OCI-M2 (cell line): ENCODE measurements around the gene LDLRAP1.

Experiments
- DNase-seq: peaks from one replicate; lab custom pipeline; 2025; ENCODE audit not compliant: unreplicated experiment; lab: John Stamatoyannopoulos, UW

Gene LDLRAP1

DNA sequence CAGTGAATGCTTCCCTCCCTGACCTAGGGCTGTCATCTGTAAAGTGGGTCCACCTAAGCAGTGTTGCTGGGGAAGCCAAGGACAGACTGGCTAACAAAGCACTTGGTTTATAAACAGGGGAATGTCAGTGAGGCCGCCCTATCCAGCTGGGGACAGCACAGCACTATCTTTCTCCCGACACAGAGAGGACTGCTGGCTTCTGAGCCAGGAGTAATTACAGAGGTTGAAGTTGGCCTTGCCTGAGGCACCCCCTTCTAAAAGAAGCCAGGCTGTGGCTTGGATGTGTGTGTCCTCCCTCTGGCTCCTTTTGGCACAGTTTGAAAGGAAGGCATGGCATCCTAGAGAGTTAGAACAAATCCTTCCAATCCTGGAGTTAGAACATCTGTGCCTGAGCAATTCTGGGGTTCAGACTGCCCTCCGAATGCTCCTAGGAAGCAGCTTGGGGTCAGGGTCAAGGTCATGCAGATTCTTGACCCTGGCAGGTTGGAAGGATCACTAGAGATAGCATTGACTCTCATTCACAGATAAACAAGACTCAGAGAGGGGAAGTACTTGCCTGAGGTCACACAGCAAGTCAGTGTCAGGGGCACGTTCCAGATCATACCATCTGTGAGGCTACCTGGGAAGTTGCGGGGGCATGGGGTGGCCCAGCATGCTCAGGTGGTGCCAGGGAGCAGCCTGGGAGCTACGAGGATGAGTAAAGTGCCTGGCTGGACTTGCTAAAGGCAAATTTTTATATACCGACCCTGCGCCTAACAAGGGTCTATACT lies 1.3 kb upstream of the LDLRAP1 start:
- DNase-seq = no peak

DNA sequence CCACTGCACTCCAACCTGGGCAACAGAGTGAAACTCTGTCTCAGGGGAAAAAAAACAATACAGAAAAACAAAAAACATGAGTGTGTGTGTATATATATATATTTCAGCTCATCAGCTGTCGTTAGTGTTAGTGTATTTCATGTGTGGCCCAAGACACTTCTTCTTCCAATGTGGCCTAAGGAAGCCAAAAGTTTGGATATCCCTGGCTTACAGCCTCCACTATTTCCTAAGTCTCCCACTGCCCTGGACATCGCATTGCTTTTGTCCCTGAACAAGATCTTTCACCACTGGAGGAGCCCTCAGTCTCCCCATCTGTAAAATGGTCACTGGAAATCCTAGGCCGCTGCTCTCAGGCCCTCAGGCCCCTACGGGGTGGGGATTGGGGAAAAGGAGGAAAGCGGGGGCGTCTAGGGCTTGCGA lies 391 bp upstream of the LDLRAP1 start:
- no peak for DNase-seq

DNA sequence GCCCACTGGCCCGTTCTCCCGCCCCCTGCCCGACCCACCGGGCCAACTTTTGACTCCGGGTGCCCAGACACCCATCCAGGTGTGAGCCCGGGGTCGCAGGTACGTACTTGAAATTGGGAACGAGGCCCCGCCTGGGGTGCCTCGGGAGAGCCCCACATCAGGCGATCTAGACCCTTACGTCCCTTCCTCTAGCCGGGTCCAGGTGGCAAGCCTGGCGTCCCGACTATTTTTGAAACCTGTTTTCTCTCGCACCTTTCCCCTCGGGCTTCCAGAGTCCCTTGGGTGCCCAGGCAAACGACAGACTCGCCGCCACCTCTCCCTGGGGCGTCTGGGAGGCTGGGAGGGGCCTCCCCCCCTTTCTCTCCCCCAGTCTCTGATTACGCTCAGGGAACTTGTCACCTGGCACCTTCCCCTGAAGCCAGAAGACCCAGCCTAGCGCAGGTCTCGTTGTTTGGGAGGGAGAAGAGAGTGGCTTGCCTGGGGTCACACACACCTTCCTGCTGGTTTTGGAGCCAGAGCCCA lies 898 bp downstream of the LDLRAP1 start:
- no peak for DNase-seq

DNA sequence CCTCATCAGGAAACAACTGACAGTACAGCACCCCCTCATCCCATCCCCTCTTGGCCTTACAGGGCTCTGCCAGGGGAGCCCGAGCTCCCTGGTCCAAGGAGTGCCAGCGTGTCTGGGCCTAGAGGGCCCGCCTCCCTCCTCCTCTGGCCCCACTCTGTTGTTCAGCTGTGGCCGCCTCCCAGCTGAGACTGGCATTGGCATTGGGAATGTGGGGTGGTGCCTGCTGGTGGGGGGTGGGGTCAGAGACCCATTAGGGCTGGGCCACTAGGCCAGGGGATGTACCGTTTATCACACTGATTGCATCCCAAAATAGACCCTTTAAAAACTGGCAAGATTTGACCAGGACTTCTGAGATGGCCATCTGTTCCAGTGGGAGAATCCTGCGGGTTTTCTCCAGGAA lies 1.4 kb downstream of the LDLRAP1 start:
- DNase-seq = no peak

DNA sequence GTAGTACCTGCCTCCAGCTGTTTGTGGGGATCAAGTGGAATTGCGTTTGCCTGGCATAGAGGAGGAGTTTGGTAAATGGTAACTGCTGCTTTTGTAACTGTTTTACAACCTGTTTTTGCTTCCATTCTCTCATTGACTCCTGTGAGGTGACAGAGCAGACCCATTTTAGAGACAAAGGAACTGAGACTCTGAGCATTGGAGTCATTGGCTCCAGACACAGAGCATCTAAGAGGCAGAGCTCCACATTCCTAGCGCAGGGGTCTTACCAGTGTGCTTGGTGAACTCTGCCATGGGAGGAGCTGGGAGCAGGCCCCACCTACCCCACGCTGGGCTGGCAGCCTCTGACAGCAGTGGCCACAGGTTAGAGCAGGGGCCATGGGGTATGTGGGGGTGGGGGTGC lies 2.4 kb downstream of the LDLRAP1 start:
- no peak for DNase-seq

DNA sequence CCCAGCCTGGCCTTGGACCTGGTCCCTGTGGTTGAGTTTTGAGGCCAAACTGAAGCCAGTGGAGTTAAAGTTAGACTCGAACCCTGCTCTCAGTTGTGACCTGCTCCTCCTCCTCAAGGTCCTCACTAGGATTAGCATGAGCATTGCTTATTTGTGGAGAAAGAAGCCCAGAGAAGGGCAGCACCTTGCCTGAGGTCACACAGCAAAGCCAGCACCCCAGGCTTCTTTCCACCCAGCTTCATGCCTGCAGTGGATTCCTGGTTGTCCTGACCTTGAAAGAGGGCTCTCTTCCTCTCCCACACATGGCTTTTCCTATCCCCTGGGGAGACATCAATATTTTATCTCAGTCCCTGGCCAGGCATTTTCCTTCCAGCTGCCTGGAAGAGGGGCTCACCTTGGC lies 2.8 kb downstream of the LDLRAP1 start:
- DNase-seq = no peak

DNA sequence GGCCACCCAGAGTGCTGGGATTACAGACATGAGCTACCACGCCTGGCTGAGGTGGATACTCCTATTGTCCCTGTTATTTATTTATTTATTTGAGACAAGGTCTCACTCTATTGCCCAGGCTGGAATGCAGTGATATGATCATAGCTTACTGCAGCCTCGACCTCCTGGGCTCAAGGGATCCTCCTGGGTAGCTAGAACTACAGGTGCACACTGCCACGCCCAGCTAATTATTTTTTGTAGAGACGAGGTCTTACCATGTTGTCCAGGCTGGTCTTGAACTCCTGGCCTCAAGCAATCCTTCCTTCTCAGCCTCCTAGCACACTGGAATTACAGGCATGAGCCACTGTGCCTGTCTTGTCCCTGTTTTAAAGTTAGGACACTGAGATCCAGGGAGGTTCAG lies 5.2 kb downstream of the LDLRAP1 start:
- DNase-seq = no peak

DNA sequence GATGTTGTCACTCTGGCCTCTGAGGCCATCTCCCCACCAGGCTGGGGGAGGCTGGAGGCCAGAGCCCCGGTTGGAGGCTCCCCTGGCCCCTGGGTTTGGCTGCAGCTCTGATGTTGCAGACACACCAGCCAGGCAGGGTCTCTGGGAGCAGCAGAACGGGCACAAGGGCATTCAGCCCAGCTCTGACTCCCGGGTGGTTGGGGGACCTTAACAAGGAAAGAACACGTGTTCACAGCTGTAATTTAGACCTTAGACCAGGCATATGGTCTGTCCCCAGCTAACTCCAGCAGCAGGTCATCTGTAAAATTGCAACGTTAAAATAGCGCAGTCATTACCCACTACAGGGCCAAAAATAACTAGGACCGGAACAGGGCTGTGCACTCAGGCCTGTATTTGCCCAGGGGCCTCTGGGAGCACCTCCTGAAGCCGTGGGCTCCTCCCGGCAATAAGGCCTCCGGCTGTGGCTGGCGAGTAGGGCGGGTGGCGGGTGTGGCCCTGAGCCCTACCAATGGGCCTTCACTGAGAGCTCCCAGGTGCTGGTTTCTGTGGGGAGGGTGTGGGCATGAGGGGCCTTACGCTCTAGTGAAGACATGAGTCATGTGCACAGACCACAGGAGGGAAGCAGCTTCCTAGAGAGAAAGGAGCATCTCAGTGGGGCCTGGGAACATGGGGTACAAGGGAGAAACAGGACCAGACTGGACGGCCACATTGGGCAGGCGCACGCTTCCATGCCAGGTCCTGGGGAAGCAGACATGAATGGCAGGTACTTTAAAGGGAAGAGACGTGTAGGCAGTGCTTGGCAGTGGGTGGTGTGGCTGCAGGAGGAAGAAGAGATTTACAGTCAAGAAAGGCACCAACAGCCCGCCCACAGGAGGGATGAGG lies 6.1 kb downstream of the LDLRAP1 start:
- DNase-seq = no peak

DNA sequence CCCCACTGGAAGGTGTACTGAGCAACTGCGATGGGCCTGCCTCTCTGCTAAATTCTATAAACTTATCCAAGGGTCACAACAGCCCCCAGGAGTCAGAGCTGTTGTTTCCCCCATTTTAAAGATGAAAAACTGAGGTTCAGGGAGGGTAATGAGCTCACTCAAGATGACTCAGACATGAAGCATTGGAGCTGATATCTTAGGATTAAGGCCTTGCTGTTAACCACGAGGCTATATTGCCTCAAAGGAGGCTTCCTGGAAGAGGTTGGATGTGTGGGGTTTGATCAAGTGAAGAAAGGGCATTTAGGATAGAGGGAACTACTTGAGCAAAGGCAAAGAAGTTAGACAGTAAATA lies 6.7 kb downstream of the LDLRAP1 start:
- no peak for DNase-seq

DNA sequence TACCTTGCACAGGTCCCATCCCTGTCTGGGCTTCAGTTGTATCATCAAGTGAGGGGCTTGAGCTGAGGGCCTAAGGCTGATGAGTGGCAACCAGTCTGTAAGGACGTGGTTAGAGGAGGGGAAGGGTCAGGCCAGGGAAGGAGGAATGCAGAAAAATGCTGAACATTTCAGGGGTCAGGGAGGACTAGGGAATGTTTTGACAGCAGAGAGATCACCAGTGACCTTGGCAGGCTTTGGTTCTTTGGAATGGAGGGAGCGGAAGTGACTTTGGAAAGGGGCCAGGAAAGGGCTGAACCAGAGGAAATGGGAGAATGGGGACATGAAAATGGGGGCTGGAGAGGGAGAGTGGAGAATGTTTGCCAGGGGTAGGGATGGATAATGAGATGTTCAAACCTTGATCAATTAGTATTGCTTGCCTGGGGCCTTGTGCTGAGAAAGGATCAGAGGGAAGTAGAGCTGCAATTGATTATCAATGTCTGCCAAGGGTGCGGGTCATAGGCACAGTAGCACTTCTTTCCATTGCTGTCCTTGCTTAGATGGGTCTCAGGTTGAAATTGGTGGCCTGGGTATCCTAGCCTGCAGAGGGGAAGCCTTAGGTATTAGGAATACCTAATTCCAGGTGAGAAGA lies 7.4 kb downstream of the LDLRAP1 start:
- no peak for DNase-seq

DNA sequence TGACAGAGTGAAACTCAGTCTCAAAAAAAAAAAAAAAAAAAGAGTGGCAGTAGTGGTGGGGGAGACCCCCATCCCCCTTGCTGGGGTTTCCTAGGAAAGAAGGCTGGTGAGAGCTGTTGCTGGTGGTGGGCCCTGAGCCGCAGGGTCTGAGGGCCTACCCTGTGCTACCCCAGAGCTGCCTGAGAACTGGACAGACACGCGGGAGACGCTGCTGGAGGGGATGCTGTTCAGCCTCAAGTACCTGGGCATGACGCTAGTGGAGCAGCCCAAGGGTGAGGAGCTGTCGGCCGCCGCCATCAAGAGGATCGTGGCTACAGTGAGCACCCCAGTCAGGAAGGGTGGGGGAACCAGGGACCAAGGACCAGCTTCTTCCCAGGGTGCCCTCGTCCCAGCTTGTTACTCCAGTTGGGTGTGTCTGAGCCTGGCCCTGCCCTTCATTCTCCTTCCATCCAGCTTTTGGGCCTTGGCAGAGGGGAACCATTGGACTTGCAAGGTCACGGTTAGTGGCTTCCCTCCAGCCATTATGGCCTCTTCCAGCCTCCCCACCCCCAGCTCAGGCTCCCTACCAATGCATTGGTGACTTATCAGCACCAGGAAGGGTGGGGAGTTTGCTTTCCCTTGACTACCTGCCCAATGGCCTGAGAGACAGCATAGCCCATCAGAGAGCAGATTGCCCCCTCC lies 10.5 kb downstream of the LDLRAP1 start:
- no peak for DNase-seq

DNA sequence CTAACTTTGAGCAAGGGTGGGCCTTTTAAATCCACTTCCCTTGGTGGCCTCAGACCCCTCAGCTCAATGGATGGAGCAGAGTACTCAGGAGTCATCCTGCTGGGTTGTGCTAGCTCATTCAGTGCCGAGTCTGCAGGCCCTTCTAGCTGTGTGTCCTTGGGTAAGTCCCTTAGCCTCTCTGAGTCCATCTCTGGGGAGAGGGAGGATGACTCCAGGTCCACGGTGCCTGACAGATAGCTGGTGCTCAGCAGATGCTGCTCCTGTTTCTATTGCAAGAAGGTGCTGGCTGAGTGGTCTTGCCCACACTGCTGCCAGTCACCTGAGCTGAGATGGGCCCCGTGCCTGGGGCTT lies 11.0 kb downstream of the LDLRAP1 start:
- no peak for DNase-seq

DNA sequence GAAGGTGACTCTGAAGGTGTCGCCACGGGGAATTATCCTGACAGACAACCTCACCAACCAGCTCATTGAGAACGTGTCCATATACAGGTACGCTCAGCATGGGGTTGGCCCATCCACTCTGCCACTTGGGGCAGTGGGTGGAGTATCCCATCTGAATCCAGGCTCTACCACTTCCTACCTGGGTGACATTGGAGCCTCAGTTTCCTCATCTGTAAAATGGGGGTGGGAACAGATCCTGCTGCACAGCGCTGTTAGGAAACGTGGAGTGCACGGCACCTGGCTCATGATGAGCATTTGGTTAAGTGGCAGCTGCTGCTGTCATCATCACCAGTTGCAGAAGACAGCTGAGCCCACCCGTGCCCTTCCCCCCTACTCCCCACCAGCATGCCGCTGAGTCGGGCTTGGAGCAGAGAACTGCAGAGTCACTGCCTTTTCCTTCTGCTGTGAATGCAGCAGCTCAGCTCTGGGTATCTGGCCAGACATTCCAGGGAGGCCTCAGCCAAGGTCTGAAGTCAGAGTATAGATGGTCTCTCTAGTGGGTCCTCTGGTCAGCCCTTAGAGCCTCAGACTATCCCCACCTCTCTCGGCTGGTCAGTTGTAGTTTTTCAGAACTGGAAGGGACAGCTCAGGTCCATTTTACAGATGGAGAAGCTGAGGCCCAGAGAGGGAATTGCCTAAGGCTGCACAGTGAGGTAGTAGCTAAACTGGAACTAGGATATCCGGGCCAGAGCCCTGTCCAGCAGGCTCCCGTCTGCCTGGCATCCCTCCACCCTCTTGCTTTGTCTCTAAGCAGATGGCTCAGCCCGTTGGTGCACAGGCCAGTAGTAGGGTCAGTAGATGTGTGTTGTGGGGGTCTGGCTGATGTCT lies 11.7 kb downstream of the LDLRAP1 start:
- DNase-seq = no peak

DNA sequence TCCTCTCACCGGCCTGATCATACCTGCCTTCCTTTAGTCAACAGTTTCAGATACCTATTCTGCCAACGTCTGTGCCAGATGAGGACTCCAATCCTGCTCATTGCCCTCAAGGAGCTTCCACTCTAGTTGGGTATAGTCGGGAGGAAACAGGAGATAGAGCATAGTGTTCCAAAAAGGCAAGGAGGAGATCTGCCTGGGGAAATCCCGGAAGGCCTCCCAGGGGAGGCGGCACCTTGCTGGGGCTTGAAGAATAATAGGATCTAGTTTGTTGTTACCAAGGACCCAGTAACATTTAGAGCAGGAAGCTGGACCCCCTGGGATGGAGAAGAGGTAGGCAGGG lies 12.3 kb downstream of the LDLRAP1 start:
- no peak for DNase-seq

DNA sequence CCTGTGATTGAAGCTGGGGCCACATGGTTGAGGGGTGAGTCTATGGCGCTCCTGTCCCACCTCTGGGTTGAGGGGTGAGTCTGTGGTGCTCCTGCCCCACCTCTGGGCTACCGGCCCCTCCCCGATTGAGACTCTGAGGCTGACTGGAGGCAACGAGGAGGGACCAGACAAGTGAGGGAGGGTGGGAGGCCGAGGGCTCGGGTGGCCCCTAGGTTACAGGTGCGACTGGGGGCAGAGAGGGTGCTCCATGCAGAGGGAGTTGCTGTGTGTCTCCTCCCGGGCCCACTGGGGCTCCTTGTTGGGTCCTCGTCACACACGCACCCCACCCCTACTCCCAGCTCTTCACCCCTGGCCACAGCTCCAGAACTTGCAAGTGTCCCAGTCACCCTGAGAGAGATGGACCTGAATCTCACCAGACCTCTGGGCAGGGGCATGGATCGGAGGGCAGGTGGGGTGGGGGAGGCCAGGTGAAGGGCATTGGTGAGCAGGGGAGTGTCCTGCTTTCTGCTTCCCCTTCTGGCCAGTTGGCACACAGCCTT lies 12.8 kb downstream of the LDLRAP1 start:
- no peak for DNase-seq

DNA sequence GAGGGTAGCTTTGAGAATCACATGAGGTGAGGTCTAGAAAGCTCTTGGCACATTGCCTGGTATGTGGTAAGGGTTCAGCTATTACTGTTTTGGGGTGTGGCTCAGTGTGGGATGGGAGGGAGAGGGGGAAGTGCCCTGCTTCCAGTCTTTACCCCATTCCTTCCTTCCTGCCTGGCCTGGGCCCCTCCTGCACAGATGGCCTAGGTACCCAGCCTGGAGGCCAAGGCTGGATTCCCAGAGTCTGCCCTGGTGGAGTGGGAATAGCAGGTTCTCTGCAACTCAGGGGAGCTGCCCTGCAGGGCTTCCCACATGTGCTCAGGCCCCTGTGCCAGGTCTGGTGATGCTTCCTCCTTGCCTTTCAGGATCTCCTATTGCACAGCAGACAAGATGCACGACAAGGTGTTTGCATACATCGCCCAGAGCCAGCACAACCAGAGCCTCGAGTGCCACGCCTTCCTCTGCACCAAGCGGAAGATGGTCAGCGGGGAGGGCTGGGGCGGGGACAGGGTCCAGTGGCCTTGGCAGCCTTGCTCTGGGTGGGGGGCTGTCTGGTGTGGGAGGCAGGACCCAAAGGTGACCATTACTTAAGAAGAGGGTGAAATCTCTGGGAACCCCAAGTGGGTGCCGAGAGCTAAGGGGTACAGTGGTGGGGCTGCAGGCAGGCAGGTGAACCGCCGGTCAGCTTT lies 13.5 kb downstream of the LDLRAP1 start:
- DNase-seq = no peak

DNA sequence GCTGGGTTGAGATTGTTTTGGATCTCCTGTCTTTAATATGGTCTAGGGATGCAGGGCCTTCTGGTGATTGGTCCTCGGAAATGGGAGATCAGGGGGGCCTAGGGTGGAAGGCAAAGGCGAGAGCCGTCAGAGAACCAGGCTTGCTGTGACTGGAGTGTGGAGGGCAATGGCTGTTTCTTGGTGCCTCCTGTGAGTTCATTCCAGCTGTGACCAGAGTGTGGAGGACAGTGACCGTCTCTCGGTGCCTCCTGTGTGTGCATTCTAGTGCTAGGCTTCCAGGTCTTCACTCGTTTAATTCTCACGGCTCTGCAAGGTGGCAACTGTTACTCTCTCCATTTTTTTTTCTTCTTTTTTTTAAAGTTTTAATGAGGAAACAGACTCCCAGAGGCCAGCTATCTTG lies 14.1 kb downstream of the LDLRAP1 start:
- DNase-seq = no peak

DNA sequence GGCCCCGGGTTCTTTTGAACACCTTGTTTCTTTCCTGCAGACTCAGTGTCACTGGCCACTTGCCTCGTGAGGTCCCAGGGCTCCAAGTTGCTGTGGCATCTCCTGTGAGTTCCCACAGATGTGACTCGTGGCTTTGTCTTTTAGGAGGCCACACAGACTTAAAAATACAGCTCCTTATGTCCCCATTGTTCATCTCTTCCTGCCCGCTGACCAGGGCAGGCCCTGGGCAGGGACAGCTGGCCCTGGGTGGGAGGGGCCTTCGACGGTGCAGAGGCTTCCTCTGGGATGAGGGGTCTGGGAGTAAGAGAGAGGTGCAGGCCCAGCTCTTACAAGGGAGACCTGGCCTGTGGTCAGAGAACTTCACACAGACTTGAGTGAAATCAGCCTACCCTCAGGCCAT lies 15.6 kb downstream of the LDLRAP1 start:
- DNase-seq = no peak

DNA sequence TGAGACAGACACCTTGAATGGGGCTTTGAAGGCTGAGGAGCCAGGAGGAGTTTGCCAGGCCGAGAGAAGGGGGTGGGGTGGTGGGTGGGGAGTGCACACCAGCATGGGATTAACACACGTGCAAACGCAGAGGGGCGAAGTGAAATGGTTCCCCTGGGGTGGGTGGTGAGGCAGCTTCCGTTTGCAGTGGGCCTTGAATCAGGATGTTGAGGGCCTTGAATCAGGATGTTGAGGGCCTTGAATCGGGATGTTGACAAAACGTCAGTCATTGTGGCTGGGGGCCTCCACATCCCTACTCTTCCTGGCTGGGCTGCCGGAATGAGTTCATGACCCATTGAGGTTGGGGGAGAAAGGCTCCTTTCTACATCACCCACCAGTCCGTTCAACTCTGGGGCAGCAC lies 16.6 kb downstream of the LDLRAP1 start:
- no peak for DNase-seq

DNA sequence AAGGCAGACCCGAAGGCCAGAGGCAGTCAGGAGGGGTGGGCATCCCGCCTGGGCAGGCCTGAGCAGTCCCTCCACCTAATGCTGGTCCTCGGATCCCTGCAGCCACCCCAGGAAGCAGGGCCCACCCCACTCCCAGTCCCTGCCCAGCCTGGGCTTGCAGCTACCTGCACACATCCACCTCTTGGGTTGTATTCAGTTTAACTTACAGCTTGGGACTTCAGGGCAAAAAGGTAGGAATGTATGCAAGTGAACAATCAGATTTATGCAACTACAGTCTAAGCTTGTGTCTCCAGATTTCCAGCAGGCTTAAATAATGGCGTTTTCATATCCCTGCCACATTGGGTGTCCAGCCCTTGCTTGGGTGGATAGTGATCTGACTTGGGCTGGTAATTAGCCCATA lies 17.4 kb downstream of the LDLRAP1 start:
- DNase-seq = no peak
